Ureter (tissue), 1 donor: Measurements from ENCODE around the gene CCNH. TPM values are rescaled to one million over a fixed set of nuclear protein-coding genes. Genes with fewer than 3 reads are reported as not detected.

Source experiments
- DNase-seq: peaks from one replicate; pipeline ENCODE4 v3.0.0-alpha.2; 2020; ENCODE audit warnings: low spot score
- total RNA-seq: library from RNA; stranded (reverse); gene quantifications from one replicate; pipeline ENCODE4 v1.2.4, GENCODE V29; 2023
- donor health status: DM: yes; HTN: yes; CAD: no.

CCNH gene
- total RNA-seq, 1 donor from 2014 or later: 68.6 TPM

- DNase-seq: no peak
Observed at GRCh38 chr5:87403409-87403808, 9.3 kb downstream of the CCNH start.

GRCh38 chr5:87401626-87402025 lies 11.1 kb downstream of the CCNH start:
- no peak for DNase-seq

DNA sequence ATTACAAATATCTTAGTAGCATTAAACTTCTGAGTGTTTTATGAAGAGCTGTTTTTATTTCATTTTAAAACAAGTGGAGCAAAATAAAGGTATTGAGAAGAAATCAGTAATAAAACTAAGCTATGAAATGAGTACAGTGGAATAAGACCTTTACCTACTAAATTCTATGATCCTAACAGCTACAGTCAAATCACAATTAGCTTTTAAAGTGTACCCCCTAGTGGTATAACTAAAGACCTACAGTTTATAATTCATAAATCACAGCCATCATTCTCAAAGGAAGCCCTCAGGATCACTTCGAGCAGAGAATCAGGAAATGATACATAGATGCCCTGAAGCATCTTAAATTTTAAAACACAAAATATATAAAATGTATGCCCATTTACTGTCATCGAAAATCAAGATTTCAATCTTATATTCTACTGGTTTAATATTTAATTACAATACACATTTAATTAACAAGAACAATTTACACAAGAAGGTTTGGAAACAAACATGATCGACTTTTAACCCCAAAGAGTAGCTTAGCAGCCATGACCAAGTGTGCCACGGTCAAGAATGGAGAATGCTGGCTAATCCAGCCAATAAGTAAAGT lies 12.3 kb downstream of the CCNH start:
- DNase-seq: no peak

DNA sequence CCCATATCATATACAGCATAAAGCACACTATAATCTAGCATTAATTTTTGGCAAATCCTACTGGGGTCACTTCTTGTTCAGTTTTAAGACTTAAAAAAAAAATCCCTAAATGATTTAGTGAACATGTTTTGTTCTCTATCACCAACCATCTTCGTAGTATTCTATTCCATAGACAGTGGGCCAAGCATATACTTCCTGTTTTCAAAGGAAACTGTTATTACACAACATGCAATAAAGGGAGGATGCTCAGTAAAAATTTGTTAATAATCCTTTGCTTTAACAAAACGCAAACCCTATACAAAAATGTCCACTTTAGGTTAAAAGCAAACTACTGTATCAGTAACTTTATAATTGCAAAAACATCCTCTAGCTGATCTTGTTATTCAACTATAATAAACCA lies 13.0 kb downstream of the CCNH start:
- no peak for DNase-seq

- no peak for DNase-seq
Observed at GRCh38 chr5:87398981-87399614, 13.6 kb downstream of the CCNH start.

- DNase-seq: no peak
Observed at GRCh38 chr5:87394411-87395165, 18.1 kb downstream of the CCNH start.

DNA sequence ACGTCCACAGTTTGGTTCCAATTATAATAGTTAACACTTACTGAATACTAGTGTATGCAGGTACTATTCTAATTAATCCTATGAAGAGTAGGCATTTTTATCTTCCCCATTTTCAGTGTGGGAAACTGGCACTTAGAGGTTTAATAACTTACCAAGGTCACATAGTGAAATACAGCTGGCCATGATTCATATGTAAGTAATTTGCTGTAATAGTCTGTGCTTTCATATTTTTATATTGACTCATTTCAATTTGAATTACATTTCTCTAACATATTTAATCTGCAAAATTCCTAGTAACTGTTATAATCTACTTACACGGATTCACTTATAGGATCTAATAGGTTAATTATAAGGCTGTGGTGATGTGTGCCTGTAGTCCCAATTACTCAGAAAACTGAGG lies 19.4 kb downstream of the CCNH start:
- no peak for DNase-seq

DNA sequence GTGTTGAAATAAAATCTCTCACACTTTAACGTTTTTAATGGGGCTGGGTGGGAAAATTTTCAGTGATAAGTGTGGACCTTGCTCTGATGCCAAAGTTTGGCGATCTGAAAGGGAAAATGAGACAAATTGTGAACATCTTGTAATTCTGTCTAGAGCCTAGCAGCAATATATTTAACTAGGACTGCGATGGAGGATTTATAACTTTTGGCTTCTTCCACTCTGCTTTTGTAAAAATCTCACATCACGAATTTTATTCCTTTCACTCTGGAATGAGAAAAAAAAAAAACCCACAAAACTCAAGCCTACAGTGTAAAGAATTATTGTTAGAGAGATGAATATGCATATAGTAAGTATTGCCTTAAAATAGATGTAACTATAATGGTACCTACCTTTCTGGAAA lies 19.9 kb downstream of the CCNH start:
- no peak for DNase-seq

DNA sequence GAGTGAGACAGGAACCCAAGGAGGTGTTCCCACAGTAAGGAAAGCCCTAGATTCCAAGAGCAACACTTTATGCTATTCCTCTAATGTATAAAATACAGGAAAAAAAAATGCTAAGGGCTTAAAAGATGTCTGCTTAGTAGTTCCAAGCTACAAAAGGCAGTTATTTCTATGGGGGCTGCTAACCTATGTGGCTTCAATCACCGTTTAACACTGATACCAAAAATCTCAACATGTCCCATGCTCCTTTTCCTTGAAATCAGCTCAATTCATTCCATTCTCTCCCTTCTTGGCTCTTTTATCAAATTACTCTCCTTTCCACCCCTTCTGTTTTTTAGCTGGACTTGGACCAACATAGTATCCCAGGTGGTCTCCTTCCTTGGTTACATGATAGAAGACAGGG lies 20.6 kb downstream of the CCNH start:
- DNase-seq: no peak

- no peak for DNase-seq
Observed at GRCh38 chr5:87390576-87391199, 22.0 kb downstream of the CCNH start.

- DNase-seq: no peak
Observed at GRCh38 chr5:87390075-87390474, 22.7 kb downstream of the CCNH start.

DNA sequence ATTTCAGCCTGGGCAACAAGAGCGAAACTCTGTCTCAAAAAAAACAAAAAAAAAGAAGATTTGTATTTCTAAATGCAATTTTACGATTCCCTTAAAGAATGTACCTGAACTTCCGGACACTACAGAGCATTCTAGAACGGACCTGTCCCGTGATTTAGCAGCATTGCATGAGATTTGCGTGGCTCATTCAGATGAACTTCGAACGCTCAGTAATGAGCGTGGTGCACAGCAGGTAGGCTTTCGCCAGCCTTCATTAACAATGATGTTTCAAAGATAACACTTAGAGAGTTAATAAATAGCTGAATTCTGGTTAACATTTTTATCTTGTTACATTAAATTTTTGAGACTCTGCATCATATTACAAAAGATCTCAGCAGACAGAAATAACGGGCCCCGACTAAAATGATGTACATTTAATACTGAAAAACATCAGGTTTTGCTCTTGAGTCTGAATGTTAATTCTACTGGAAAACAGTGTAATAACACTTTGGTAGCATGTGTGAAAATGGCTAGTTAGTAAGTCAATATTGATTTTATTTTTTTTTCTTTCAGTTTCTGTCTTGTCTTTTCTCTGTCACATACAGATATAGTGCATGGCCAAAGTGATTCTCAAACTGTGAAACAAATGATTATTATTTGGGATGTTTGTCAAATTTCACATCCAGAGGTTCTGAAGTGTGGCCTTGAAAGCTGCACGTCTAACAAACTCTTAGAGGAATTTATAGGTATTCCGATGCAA lies 23.3 kb downstream of the CCNH start:
- DNase-seq: no peak

DNA sequence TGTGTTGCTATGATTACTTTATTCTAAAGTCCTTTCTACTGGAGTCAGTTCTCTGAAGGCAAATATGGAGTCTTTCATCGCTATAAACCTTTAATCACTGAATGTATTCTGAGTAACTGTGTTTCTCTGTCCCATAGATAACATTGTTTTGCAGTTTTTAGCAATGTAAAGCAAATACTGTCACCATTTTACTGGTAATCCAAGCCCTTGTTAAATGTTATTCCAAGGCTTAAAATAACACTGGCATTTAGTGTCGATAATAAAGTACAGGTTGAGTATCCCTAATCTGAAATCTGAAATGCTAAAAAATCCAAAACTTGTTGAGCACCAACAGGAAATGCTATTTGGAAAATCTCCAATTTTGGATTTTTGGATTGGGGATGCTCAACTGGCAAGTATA lies 24.6 kb downstream of the CCNH start:
- DNase-seq: no peak

GRCh38 chr5:87385802-87386201 lies 26.9 kb downstream of the CCNH start:
- no peak for DNase-seq

- no peak for DNase-seq
Observed at GRCh38 chr5:87383216-87383615, 29.5 kb downstream of the CCNH start.

DNA sequence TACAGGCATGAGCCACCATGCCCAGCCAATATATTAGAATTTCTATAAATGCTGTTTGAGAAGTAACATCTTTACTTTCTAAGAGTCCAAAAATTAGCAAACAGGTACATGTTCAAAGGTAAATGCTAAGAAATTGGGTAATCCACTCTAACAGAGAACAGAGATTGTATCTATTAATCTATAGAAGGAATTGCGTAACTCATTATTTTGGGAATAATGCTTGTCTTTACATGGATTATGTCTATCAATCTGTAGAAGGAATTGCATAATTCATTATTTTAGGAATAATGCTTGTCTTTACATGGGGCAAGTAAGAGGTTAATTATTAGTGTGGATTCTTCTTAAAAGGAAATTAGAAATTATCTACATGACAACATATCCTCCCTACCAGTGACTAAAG lies 30.5 kb downstream of the CCNH start:
- no peak for DNase-seq

DNA sequence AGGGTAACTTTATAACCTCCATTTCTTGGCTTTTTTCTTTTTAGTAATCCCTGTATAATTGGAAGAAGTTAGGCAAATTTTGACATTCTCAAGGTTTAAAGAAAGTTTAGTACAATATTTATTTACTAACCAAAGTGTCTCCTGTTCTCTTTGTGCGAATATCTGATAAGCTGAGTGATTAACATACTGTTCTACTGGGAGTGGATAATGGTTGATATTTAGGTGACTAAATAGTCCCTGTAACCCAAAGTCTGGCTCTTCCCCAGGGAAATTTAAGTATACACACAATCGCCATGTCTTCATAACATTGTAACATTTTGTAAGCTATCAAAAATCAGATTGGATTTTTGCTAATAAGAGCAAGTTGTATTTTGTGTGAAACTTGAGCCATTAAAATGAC lies 40.0 kb downstream of the CCNH start:
- DNase-seq: no peak

- no peak for DNase-seq
Observed at GRCh38 chr5:87369431-87369830, 43.3 kb downstream of the CCNH start.

DNA sequence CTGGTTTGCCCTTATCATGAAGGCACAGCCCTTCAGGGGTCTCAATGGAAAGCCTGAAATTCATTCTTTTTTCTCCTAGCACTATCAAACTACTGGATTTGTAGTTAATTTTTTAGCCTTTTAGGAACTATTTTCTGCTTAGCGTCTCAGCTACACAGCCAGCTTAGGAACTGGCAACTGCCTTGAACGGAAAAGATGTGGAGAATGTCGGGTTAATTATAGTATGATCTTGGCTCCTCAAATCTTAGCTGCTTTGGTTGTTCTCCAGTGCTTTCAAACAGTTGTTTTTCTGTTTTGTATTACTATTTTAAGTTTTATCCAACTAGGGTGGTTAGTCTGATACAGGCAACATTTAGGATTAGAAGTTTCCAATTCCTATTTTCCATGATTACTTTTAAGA lies 44.1 kb downstream of the CCNH start:
- DNase-seq: no peak

- no peak for DNase-seq
Observed at GRCh38 chr5:87367243-87367642, 45.5 kb downstream of the CCNH start.

GRCh38 chr5:87361536-87362213 lies 51.1 kb downstream of the CCNH start:
- no peak for DNase-seq

- no peak for DNase-seq
Observed at GRCh38 chr5:87361031-87361445, 51.7 kb downstream of the CCNH start.
